ENCODE results near the gene FLVCR1.
"Not testable (repeated sequence)": the region's sequence is repeated elsewhere in the genome, so short reads cannot be mapped to it uniquely, and the experiment has no call there.

Gene FLVCR1

DNA sequence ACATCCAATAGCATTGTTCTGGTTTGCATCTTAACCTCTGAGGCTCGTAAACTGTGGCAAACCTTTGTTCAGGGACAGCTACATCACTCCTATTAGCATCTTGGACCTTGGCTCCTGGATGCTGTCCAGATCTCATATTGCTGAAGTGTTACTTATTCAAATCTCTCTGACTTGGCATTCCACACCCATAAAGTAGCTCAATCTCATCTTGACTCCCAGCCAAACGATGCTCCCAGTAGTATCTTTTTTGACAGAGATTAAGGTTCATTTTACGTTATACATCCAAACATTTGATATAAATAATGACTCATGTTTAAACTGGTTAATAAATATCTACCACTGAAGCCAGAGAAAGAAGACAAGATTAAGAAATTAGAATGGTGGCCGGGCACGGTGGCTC is 4.4 kb upstream of the FLVCR1 start:
- no peak overlapping the region for H3K4me3 ChIP-seq (ENCODE audit: low read depth in 1 of 2, low read length in 1 of 2)
- no peaks in the 10 kb centered on the region for H3K27me3 ChIP-seq
- no peak overlapping the region for H3K27ac ChIP-seq
- TF ChIP-seq, protein P1, sequence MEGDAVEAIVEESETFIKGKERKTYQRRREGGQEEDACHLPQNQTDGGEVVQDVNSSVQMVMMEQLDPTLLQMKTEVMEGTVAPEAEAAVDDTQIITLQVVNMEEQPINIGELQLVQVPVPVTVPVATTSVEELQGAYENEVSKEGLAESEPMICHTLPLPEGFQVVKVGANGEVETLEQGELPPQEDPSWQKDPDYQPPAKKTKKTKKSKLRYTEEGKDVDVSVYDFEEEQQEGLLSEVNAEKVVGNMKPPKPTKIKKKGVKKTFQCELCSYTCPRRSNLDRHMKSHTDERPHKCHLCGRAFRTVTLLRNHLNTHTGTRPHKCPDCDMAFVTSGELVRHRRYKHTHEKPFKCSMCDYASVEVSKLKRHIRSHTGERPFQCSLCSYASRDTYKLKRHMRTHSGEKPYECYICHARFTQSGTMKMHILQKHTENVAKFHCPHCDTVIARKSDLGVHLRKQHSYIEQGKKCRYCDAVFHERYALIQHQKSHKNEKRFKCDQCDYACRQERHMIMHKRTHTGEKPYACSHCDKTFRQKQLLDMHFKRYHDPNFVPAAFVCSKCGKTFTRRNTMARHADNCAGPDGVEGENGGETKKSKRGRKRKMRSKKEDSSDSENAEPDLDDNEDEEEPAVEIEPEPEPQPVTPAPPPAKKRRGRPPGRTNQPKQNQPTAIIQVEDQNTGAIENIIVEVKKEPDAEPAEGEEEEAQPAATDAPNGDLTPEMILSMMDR (IDR thresholded peaks at IDR 0.05): no peak
- H3K36me3 ChIP-seq: no peaks in the 10 kb centered on the region
- H3K9me3 ChIP-seq: no peaks in the 10 kb centered on the region
- peaks cover 13 to 21% of the 10 kb centered on the region in 2 experiments for H3K4me1 ChIP-seq (ENCODE audit: control insufficient read depth in 1 of 2, insufficient read depth in 1 of 2, low read depth in 1 of 2, low read length in 1 of 2)

DNA sequence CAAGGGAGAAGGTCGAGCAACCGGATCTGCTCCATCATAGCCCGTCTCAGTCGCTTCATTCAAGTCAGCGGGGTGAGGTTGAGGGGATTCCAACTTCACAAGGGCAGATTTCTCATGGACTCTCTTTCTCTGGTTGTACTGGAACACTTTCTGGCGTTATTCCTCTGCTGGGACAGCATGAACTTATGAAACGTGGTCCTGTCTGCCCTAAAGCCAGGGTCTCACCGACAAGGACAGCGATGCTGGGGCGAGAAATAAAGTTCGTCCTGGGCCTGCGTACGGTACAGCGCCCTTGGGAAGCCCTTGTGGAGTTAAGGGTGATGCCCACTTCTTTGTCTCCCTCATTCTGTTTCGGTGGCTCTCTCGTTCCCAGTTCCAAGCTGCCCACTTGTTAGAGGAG is 1.3 kb upstream of the FLVCR1 start:
- TF ChIP-seq, protein P1 (IDR thresholded peaks at IDR 0.05): no peak
- Histone ChIP-seq H3K4me1 (ENCODE audit: control insufficient read depth in 1 of 2, insufficient read depth in 1 of 2, low read depth in 1 of 2, low read length in 1 of 2) (peaks cover 43 to 52% of the 10 kb centered on the region in 2 experiments), H3K27me3 (no peaks in the 10 kb centered on the region), H3K9me3 (no peaks in the 10 kb centered on the region), H3K36me3 (no peaks in the 10 kb centered on the region), H3K27ac (peak overlapping the region; percentile 89), H3K4me3 (ENCODE audit: low read depth in 1 of 2, low read length in 1 of 2) (peak overlapping the region; percentile 90 to 93)

DNA sequence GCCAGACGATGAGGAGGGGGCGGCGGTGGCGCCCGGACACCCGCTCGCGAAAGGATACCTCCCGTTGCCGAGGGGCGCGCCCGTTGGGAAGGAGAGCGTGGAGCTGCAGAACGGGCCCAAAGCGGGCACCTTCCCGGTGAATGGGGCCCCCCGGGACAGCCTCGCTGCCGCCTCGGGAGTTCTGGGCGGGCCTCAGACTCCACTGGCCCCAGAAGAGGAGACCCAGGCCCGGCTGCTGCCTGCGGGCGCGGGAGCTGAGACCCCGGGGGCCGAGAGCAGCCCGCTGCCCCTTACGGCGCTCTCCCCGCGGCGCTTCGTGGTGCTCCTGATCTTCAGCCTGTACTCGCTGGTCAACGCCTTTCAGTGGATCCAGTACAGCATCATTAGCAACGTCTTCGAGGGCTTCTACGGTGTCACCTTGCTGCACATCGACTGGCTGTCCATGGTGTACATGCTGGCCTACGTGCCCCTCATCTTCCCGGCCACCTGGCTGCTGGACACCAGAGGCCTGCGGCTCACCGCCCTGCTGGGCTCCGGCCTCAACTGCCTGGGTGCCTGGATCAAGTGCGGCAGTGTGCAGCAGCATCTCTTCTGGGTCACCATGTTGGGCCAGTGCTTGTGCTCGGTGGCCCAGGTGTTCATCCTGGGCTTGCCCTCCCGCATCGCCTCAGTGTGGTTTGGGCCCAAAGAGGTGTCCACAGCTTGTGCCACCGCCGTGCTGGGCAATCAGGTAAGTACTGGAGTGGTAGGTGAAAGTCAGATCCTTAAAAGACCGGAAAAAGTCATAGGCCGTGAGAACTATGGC is 588 bp downstream of the FLVCR1 start:
- H3K4me1 ChIP-seq (ENCODE audit: control insufficient read depth in 1 of 2, insufficient read depth in 1 of 2, low read depth in 1 of 2, low read length in 1 of 2): peaks cover 53 to 68% of the 10 kb centered on the region in 2 experiments
- TF ChIP-seq, protein P1 (IDR thresholded peaks at IDR 0.05): no peak

DNA sequence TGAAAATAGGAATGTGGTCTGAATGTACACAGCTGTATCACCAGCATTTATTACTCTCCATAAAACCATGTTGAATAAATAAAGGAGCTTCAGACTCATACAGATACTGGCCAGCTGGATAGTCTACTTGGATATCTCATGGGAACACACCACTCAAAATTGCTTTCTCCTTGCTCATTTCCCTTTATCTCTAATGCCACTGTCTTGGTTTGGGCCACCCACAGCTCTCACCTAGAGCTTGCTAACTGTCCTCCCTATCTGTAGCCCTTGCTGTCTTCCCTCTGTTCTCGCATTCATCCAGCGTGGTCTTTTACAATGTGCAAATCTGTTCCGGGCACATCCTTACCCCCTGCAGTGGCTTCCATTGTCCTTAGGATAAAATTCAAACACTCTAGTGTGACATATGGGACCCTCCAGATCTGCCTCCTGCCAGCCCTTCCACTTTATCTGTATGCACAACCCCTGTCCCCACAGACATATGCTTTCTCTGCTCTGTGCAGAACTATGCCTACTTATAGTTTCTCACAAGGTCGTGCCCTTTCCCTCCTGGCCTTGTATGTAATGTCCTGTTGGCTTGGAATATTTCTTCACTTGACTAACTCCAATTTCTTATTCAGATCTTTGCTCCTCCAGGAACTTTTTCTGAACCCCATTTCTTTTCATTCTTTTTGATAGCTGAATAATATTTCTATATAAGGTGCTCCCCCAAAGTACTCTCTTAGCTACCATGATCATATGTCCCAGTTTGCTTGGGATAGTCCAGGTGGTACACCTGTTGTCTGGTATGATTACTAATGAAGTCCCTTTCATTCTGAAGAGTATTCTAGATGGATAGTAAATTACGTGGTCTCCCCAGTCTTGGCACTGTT is 2.9 kb downstream of the FLVCR1 start:
- H3K4me3 ChIP-seq (ENCODE audit: low read depth in 1 of 2, low read length in 1 of 2): peak overlapping the region in 1 of 2 experiments; percentile 90
- peaks cover 53 to 68% of the 10 kb centered on the region in 2 experiments for H3K4me1 ChIP-seq (ENCODE audit: control insufficient read depth in 1 of 2, insufficient read depth in 1 of 2, low read depth in 1 of 2, low read length in 1 of 2)

More for the DNA sequence above, 588 bp downstream of the FLVCR1 start:
- Histone ChIP-seq H3K36me3 (no peaks in the 10 kb centered on the region), H3K4me3 (ENCODE audit: low read depth in 1 of 2, low read length in 1 of 2) (peak overlapping the region; percentile 90 to 93), H3K9me3 (no peaks in the 10 kb centered on the region), H3K27ac (peak overlapping the region; percentile 89), H3K27me3 (no peaks in the 10 kb centered on the region)

DNA sequence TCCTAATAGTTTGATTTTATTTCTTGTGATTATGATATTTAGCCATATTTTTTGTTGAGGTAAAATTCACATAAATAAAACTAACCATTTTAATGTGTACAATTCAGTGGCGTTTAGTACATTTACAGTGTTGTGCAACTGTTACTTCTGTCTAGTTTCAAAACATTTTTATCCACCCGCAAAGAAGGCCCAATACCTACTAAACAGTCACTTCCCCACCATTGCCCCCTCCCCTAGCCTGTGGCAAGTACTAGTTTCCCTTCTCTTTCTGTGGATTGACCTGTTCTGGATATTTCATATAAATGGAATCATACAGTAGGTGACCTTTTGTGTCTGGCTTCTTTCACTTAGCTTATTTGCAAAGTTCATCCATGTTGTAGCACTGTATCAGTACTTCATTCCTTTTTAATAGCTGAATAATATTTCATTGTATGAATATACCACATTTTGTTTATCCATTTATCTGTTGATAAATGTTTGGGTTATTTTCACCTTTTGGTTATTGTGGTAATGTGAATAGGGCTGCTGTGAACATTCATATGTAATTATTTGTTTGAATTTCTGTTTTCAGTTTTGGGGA is 4.1 kb downstream of the FLVCR1 start:
- Histone ChIP-seq H3K27ac (peak overlapping the region; percentile 80), H3K4me3 (ENCODE audit: low read depth in 1 of 2, low read length in 1 of 2) (peak overlapping the region in 1 of 2 experiments; percentile 18), H3K27me3 (no peaks in the 10 kb centered on the region), H3K4me1 (ENCODE audit: control insufficient read depth in 1 of 2, insufficient read depth in 1 of 2, low read depth in 1 of 2, low read length in 1 of 2) (peaks cover 45 to 61% of the 10 kb centered on the region in 2 experiments), H3K36me3 (peaks cover 10% of the 10 kb centered on the region), H3K9me3 (no peaks in the 10 kb centered on the region)
- TF ChIP-seq, protein P1 (IDR thresholded peaks at IDR 0.05): no peak

More for the DNA sequence above, 2.9 kb downstream of the FLVCR1 start:
- peak overlapping the region; percentile 80 for H3K27ac ChIP-seq
- no peaks in the 10 kb centered on the region for H3K27me3 ChIP-seq
- H3K9me3 ChIP-seq: no peaks in the 10 kb centered on the region
- no peaks in the 10 kb centered on the region for H3K36me3 ChIP-seq
- TF ChIP-seq, protein P1 (IDR thresholded peaks at IDR 0.05): no peak

DNA sequence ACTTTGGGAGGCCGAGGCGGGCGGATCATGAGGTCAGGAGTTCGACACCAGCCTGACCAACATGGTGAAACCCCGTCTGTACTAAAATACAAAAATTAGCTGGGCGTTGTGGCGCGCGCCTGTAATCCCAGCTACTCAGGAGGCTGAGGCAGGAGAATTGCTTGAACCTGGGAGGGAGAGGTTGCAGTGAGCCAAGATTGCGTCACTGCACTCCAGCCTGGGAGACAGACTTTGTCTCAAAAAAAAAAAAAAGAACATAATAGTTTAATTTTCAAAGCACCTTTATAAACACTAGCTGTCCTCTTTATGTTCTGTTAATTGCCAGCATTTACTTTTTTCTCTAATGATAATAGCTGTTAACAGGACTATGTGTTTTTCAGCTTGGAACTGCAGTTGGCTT is 5.3 kb downstream of the FLVCR1 start:
- H3K4me3 ChIP-seq (ENCODE audit: low read depth in 1 of 2, low read length in 1 of 2); H3K9me3 ChIP-seq; H3K27me3 ChIP-seq; H3K27ac ChIP-seq: not testable (repeated sequence)
- peaks cover 40 to 50% of the 10 kb centered on the region in 2 experiments for H3K4me1 ChIP-seq (ENCODE audit: control insufficient read depth in 1 of 2, insufficient read depth in 1 of 2, low read depth in 1 of 2, low read length in 1 of 2)
- peaks cover 13% of the 10 kb centered on the region for H3K36me3 ChIP-seq
